ENCODE measurements around the gene ADGRB3. TPM values are rescaled to one million over a fixed set of nuclear protein-coding genes. Genes with fewer than 3 reads are reported as not detected.

Gene ADGRB3
- total and polyA plus RNA-seq, 10 of the 15 experiments (the other 5 are each of a cell fraction or from before 2014, with no cell fraction given) = 0.03 to 0.06 TPM; not detected in 8

- no TSS peak for BruUV-seq (replicated peaks)
- WGBS (ENCODE audit: insufficient coverage, insufficient replicate concordance, low lambda C conversion rate, missing lambda C conversion rate) = 22% methylated on average over 11 of the region's 11 CpGs
- Histone ChIP-seq H3K4me3 (no peak overlapping the region), H3K9me3 (replicated peaks; ENCODE audit: control insufficient read depth, insufficient read depth, low read length) (no peaks in the 10 kb centered on the region), H3K79me2 (ENCODE audit: control insufficient read depth, insufficient read depth, low read length) (no peaks in the 10 kb centered on the region), H3K9ac (ENCODE audit: control insufficient read depth, insufficient read depth, low read length) (no peak overlapping the region), H3K27me3 (replicated peaks in 1 of 2; ENCODE audit: control insufficient read depth in 2 of 2, insufficient read depth in 2 of 2, low read length in 1 of 2) (peaks cover 1 to 16% of the 10 kb centered on the region in 2 experiments), H3K36me3 (ENCODE audit: control insufficient read depth in 2 of 2, insufficient read depth in 2 of 2, low read length in 1 of 2) (no peaks in the 10 kb centered on the region), H4K20me1 (ENCODE audit: control insufficient read depth, insufficient read depth) (no peaks in the 10 kb centered on the region), H3K27ac (ENCODE audit: control insufficient read depth, insufficient read depth) (no peak overlapping the region), H3K4me1 (ENCODE audit: control insufficient read depth, insufficient read depth, low read length) (no peaks in the 10 kb centered on the region), H3K4me2 (ENCODE audit: control insufficient read depth, insufficient read depth) (no peak overlapping the region), H2AFZ (ENCODE audit: control insufficient read depth, low read depth, low read length) (no peak overlapping the region)
- intact Hi-C loops (cut with micrococcal nuclease; ENCODE audit: unreplicated experiment) (loop anchor here (1.0 to 5.0 kb wide), 2 partner anchors 328 to 1469 kb away; no protein-coding TSS in a partner anchor), in situ Hi-C loops (cut with MboI) (loop anchor here (10.0 to 25.0 kb wide), 2 partner anchors 326 to 1474 kb away; no protein-coding TSS in a partner anchor)
- SMC1A ChIA-PET (ENCODE audit: uncharacterized antibody, unreplicated experiment) = interaction anchor here (0.9 to 5.9 kb wide), 4 partner anchors 66 to 329 kb away, joined by 3 to 37 read pairs (median 4); no protein-coding TSS in a partner anchor
- POLR2A ChIA-PET = no interaction called here
- CTCF ChIA-PET = interaction anchor here (0.7 to 7.6 kb wide), 7 partner anchors 36 to 327 kb away, joined by 3 to 64 read pairs (median 3); no protein-coding TSS in a partner anchor
- DNase-seq (ENCODE audit: low read depth, low spot score) (no peak), ATAC-seq (0 out of 3 replicates have a peak, but pooled peaks have one; percentile 33), FAIRE-seq (no peak)
- RAD21 ChIA-PET (ENCODE audit: unreplicated experiment) = no interaction called here
- TF ChIP-seq RELA (IDR thresholded peaks at IDR 0.05; ENCODE audit: borderline replicate concordance, partially characterized antibody) = no peak
- no peak for TF ChIP-seq RCOR1 (conservative IDR thresholded peaks at IDR 0.05; ENCODE audit: low read depth, low read length)
- TF ChIP-seq CTCF (IDR thresholded peaks at IDR 0.05 in 2 of 3, conservative IDR thresholded peaks at IDR 0.05 in 1 of 3; ENCODE audit: control insufficient read depth in 2 of 3, extremely low read depth in 1 of 3, insufficient read depth in 1 of 3, low read depth in 3 of 3, low read length in 3 of 3) = peak; percentile 59 to 61 (median 60)
- TF ChIP-seq STAT3 (IDR thresholded peaks at IDR 0.05; ENCODE audit: low read depth, low read length) = no peak
- no peak for TF ChIP-seq NRF1 (conservative IDR thresholded peaks at IDR 0.05; ENCODE audit: low read depth, low read length)
- no peak for TF ChIP-seq SIX5 (IDR thresholded peaks at IDR 0.05; ENCODE audit: low read depth, low read length, severe bottlenecking)
- no peak for TF ChIP-seq RBBP5 (conservative IDR thresholded peaks at IDR 0.05)
- no peak for TF ChIP-seq ZNF687 (IDR thresholded peaks at IDR 0.05)
- TF ChIP-seq RAD21 (IDR thresholded peaks at IDR 0.05; ENCODE audit: insufficient read depth, low read depth, low read length) = peak; percentile 76
- no peak for TF ChIP-seq HDAC2 (IDR thresholded peaks at IDR 0.05)
- TF ChIP-seq SMAD5 (IDR thresholded peaks at IDR 0.05; ENCODE audit: low read depth) = no peak
- no peak for TF ChIP-seq CREB1 (IDR thresholded peaks at IDR 0.05; ENCODE audit: low read depth)
- no peak for TF ChIP-seq BCLAF1 (IDR thresholded peaks at IDR 0.05)
- TF ChIP-seq EED (IDR thresholded peaks at IDR 0.05; ENCODE audit: low read depth) = no peak
- TF ChIP-seq HDAC6 (IDR thresholded peaks at IDR 0.05; ENCODE audit: unreplicated experiment) = no peak
- no peak for TF ChIP-seq SREBF2 (IDR thresholded peaks at IDR 0.05; ENCODE audit: low read length)
Observed at GRCh38 chr6:68638230-68638900, 3.3 kb downstream of the ADGRB3 start.
